GM12874 (cell line): ENCODE measurements around the gene GPR55.

Experiments
- CTCF ChIP-seq: IDR thresholded peaks from 2 replicates; pipeline ENCODE4 v1.5.1; 2011; ENCODE audit warnings: low read depth, mild to moderate bottlenecking, control low read depth, low read length, moderate library complexity; ENCODE audit not compliant: insufficient read depth

The GPR55 gene

GRCh38 chr2:230935130-230935430 lies 10.0 kb upstream of the GPR55 start:
- no peak for TF ChIP-seq CTCF

GRCh38 chr2:230934231-230935129 lies 9.4 kb upstream of the GPR55 start:
- TF ChIP-seq CTCF, result no peak

GRCh38 chr2:230933521-230934180 lies 8.6 kb upstream of the GPR55 start:
- no peak for TF ChIP-seq CTCF

- TF ChIP-seq CTCF, result no peak
Measured at GRCh38 chr2:230932556-230933511, 7.8 kb upstream of the GPR55 start.

- TF ChIP-seq CTCF, result no peak
Measured at GRCh38 chr2:230931556-230932231, 6.7 kb upstream of the GPR55 start.

GRCh38 chr2:230930928-230931555 lies 6.0 kb upstream of the GPR55 start:
- TF ChIP-seq CTCF, result no peak
